CD4-positive, alpha-beta T cell (primary cell): ENCODE measurements around the gene OR2D3. TPM values are rescaled to one million over a fixed set of nuclear protein-coding genes. Genes with fewer than 3 reads are reported as not detected.
"Not testable (repeated sequence)": the region's sequence is repeated elsewhere in the genome, so short reads cannot be mapped to it uniquely, and the experiment has no call there.

Experiments used
- ATAC-seq: fragments of 200-7000 bp; cut with Tn5 transposase; one replicate; pipeline ENCODE4 v1.10.0; 2022; ENCODE audit warnings: mild to moderate bottlenecking; ENCODE audit not compliant: poor library complexity
- CTCF ChIA-PET: fragments of 350-600 bp; sonication (Branson Sonifier 250); formaldehyde crosslinking; loops from one replicate; lab custom pipeline; 2021; ENCODE audit warnings: antibody characterized with exemption, inconsistent platforms; lab: Charles Lee
- POLR2A ChIA-PET: fragments of 350-600 bp; sonication (Branson Sonifier 250); formaldehyde crosslinking; loops from one replicate; lab custom pipeline; 2021; ENCODE audit warnings: antibody characterized with exemption, inconsistent platforms; lab: Charles Lee
- DNase-seq, 14 experiments: peaks; one replicate each; pipeline ENCODE4 v3.0.0-alpha.2; 2013 to 2020; ENCODE audit warnings: mixed read lengths in 2 of 14
- H3K27ac ChIP-seq, 2 donors: one replicate each; pipeline versions ENCODE4 v1.5.1 to v1.7.0; 2013; ENCODE audit warnings: low read length in 2 of 2, low read depth in 1 of 2, mild to moderate bottlenecking in 1 of 2
- H3K27me3 ChIP-seq, 2 experiments: 1 replicate in 1 of 2; 2 replicates in 1 of 2; pipeline versions ENCODE4 v1.6.1 to v1.7.0; 2013; ENCODE audit warnings: low read length in 2 of 2, control low read depth in 1 of 2, mild to moderate bottlenecking in 1 of 2, moderate library complexity in 1 of 2; ENCODE audit not compliant: insufficient read depth in 2 of 2, control insufficient read depth in 1 of 2
- H3K36me3 ChIP-seq: one replicate; pipeline ENCODE4 v1.6.1; 2013; ENCODE audit warnings: low read length, control low read depth; ENCODE audit not compliant: insufficient read depth
- H3K4me1 ChIP-seq: one replicate; pipeline ENCODE4 v1.6.1; 2013; ENCODE audit warnings: low read length, control low read depth; ENCODE audit not compliant: insufficient read depth
- H3K4me3 ChIP-seq: one replicate; pipeline ENCODE4 v1.5.1; 2013; ENCODE audit warnings: mild to moderate bottlenecking, low read length, moderate library complexity
- H3K9me3 ChIP-seq, 2 experiments: 1 replicate in 1 of 2; 2 replicates in 1 of 2; pipeline versions ENCODE4 v1.6.1 to v1.7.0; 2013; ENCODE audit warnings: low read length in 2 of 2, mild to moderate bottlenecking in 2 of 2, control low read depth in 1 of 2, moderate library complexity in 1 of 2; ENCODE audit not compliant: control insufficient read depth in 1 of 2, insufficient read depth in 1 of 2
- H3K27ac Mint-ChIP-seq: one replicate; pipeline ENCODE4 v1.8.0; 2020; ENCODE audit warnings: mixed read lengths
- H3K27me3 Mint-ChIP-seq: one replicate; pipeline ENCODE4 v1.8.0; 2021; ENCODE audit warnings: mixed read lengths
- H3K36me3 Mint-ChIP-seq: one replicate; pipeline ENCODE4 v1.8.0; 2021; ENCODE audit warnings: low read depth, mixed read lengths
- H3K4me1 Mint-ChIP-seq: one replicate; pipeline ENCODE4 v1.8.0; 2021; ENCODE audit warnings: low read depth, mixed read lengths
- H3K4me3 Mint-ChIP-seq: one replicate; pipeline ENCODE4 v1.8.0; 2020; ENCODE audit warnings: mild to moderate bottlenecking, mixed read lengths
- H3K9me3 Mint-ChIP-seq: one replicate; pipeline ENCODE4 v1.8.0; 2020; ENCODE audit warnings: mixed read lengths
- CTCF ChIP-seq: fragments of 200-600 bp; IDR thresholded peaks from one replicate; pipeline ENCODE4 v1.8.0; 2022; ENCODE audit warnings: antibody characterized with exemption, mild to moderate bottlenecking
- intact Hi-C, 2 experiments: fragments of 100-400 bp; cut with DNase I in 1 of 2; cut with micrococcal nuclease in 1 of 2; formaldehyde crosslinking; loops; one replicate each; pipeline versions ENCODE4 v1.15.1 to v1.9.0; 2023 to 2025; cut with DNase I, micrococcal nuclease
- total RNA-seq, 174 experiments: library from RNA in 2 of 174; stranded (reverse) in 2 of 174; gene quantifications; one replicate each; pipeline ENCODE4 v1.2.3 and lab custom pipeline; 2021 to 2026

OR2D3 gene
- total RNA-seq, 2 experiments from 2014 or later: not detected

- CTCF ChIA-PET: no interaction called here
These were observed 44.5 kb upstream of the OR2D3 start, which contains the start of gene OR10A4 for GRCh38 chr11:6876325-6876724. OR10A4 (plus strand) TSS chr11:6876625; CDS start chr11:6876648, 23 bp downstream.

GRCh38 chr11:6876914-6877313, 43.9 kb upstream of the OR2D3 start:
- no peaks in the 10 kb centered on the region for H3K4me1 ChIP-seq
- no peak overlapping the region for H3K27ac ChIP-seq
- no peak for TF ChIP-seq CTCF
- H3K9me3 ChIP-seq: no peaks in the 10 kb centered on the region
- intact Hi-C loops: no loop called here
- Mint-ChIP-seq H3K4me1 (no peaks in the 10 kb centered on the region), H3K27ac (no peak overlapping the region), H3K27me3 (peaks cover 20% of the 10 kb centered on the region), H3K36me3 (no peaks in the 10 kb centered on the region), H3K4me3 (no peak overlapping the region), H3K9me3 (no peaks in the 10 kb centered on the region)
- POLR2A ChIA-PET: no interaction called here
- H3K27me3 ChIP-seq: peaks cover 4 to 8% of the 10 kb centered on the region in 2 experiments
- no peak for DNase-seq
- H3K36me3 ChIP-seq: no peaks in the 10 kb centered on the region
- H3K4me3 ChIP-seq: no peak overlapping the region
- CTCF ChIA-PET: no interaction called here
- ATAC-seq: no peak

More at GRCh38 chr11:6876325-6876724, 44.5 kb upstream of the OR2D3 start, which contains the start of gene OR10A4:
- Mint-ChIP-seq H3K4me1 (no peaks in the 10 kb centered on the region), H3K36me3 (no peaks in the 10 kb centered on the region), H3K4me3 (no peak within 1 kb of the TSS), H3K27ac (no peak within 1 kb of the TSS), H3K9me3 (no peaks in the 10 kb centered on the region), H3K27me3 (peaks cover 20% of the 10 kb centered on the region)
- H3K27me3 ChIP-seq: peaks cover 4 to 8% of the 10 kb centered on the region in 2 experiments
- no peaks in the 10 kb centered on the region for H3K36me3 ChIP-seq
- H3K4me1 ChIP-seq: no peaks in the 10 kb centered on the region
- no peaks in the 10 kb centered on the region for H3K9me3 ChIP-seq
- DNase-seq (no peak), ATAC-seq (no peak)
- no peak for TF ChIP-seq CTCF
- intact Hi-C loops: no loop called here
- H3K4me3 ChIP-seq: no peak within 1 kb of the TSS
- POLR2A ChIA-PET: no interaction called here
- H3K27ac ChIP-seq: no peak within 1 kb of the TSS

GRCh38 chr11:6882751-6883150, 38.1 kb upstream of the OR2D3 start:
- Mint-ChIP-seq H3K9me3 (peaks cover 3% of the 10 kb centered on the region), H3K4me1 (no peaks in the 10 kb centered on the region), H3K4me3 (no peak overlapping the region), H3K36me3 (no peaks in the 10 kb centered on the region), H3K27me3 (peaks cover 10% of the 10 kb centered on the region), H3K27ac (no peak overlapping the region)
- H3K27ac ChIP-seq: no peak overlapping the region
- POLR2A ChIA-PET: no interaction called here
- no peak for ATAC-seq
- no peaks in the 10 kb centered on the region for H3K36me3 ChIP-seq
- peaks cover 0 to 4% of the 10 kb centered on the region in 2 experiments for H3K27me3 ChIP-seq
- intact Hi-C loops: no loop called here
- no peaks in the 10 kb centered on the region for H3K9me3 ChIP-seq
- no peaks in the 10 kb centered on the region for H3K4me1 ChIP-seq
- no peak for TF ChIP-seq CTCF
- no peak overlapping the region for H3K4me3 ChIP-seq
- CTCF ChIA-PET: no interaction called here
- DNase-seq: no peak

- H3K36me3 Mint-ChIP-seq, H3K4me1 ChIP-seq, intact Hi-C loops, H3K4me1 Mint-ChIP-seq, CTCF ChIA-PET, H3K27ac ChIP-seq, ATAC-seq, POLR2A ChIA-PET, H3K9me3 ChIP-seq, H3K9me3 Mint-ChIP-seq, H3K4me3 ChIP-seq, H3K27me3 ChIP-seq, H3K36me3 ChIP-seq, H3K4me3 Mint-ChIP-seq, DNase-seq, H3K27ac Mint-ChIP-seq: not testable (repeated sequence)
- peaks cover 13% of the 10 kb centered on the region for H3K27me3 Mint-ChIP-seq
These were observed 33.1 kb upstream of the OR2D3 start for GRCh38 chr11:6887711-6888110.
